GM10847 (cell line): Measurements from ENCODE around the gene SERTAD1.

ENCODE experiments used
- POLR2A ChIP-seq: IDR thresholded peaks from 2 replicates; pipeline ENCODE4 v1.6.1; 2011; ENCODE audit not compliant: insufficient read length; ENCODE audit errors: extremely low read depth

Gene SERTAD1

GRCh38 chr19:40457953-40458596, 32.3 kb upstream of the SERTAD1 start:
- TF ChIP-seq POLR2A: no peak

DNA sequence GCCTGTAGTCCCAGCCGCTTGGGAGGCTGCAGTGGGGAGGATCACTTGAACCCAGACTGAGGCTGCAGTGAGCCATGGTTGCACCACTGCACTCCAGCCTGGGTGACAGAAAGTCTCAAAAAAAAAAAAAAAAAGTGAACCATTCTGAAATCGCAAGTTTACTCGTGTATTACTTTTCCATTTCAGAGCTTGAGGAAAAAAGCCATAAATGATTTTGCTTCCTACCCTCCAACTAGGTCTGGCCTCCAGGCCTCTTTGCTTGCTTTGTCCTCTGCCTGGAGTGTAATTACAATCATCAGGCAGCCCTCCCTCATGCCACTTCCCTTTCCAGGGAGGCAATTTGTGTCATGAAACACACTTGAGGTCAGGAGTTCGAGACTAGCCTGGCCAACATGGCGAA, 31.3 kb upstream of the SERTAD1 start:
- TF ChIP-seq POLR2A: no peak

DNA sequence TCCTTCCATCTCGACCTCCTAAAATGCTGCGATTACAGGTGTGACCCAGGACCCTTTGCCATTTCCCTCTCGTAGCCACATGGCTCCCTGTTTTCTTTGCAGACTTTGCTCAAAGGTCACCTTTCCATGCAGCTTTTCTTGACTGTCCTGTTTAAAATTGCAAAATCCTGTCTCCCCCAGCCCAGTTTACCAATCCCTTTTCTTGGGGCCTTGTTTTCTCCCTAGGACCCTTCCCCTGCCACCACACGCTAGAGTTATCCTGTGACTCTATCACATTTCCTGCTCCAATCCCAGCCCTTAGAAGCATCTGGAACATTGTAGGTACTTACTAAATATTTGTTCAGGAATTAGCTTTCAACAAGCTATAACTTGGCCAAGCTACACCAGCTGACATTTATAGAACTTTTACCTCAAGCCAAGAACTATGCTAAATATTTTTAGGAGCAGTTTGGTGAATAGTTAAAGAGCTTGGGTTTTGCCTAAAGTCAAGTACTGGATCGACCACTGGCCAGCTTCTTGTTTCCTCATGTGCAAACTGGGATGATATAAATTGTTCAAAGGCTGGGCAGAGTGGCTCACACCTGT, 27.5 kb upstream of the SERTAD1 start:
- no peak for TF ChIP-seq POLR2A

GRCh38 chr19:40452016-40452415, 26.2 kb upstream of the SERTAD1 start:
- TF ChIP-seq POLR2A: no peak

DNA sequence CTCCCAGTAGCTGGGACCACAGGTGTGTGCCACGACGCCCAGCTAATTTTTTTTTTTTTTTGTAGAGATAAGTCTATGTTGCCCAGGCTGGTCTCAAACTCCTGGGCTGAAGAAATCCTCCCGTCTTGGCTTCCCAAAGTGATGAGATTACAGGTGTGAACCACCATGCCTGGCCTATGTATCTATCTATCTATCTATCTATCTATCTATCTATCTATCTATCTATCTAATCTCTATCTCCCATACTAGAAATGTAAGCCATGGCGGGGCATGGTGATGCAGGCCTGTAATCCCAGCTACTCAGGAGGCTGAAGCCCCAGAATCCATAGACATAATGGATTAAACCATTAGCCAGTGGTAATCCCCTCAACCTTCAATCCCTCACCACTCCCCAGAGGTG, 24.9 kb upstream of the SERTAD1 start:
- no peak for TF ChIP-seq POLR2A

GRCh38 chr19:40449506-40449905, 23.7 kb upstream of the SERTAD1 start:
- no peak for TF ChIP-seq POLR2A

DNA sequence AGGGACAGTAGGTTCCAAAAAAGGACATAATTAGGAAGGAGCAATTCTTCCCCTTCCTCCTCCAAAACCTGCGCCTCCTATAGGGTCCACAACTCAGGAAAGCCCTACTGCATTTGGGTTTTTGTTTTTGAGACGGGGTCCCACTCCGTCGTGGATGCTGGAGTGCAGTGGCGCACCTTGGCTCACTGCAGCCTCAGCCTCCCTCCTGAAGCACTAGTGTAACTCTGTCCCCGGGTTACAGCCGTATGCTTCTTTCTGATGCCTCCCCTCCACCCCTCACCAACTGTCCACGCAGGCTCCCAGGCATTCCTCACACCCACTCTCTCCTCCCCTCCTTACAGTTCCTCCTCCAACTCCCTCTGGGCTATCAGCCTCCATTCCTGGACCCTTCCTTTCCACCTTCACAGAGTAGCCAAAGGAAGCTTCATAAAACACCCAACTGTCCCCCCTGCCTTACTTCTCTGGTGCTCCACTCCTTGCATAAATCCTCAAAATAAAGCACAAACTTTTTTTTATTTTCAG, 20.5 kb upstream of the SERTAD1 start:
- TF ChIP-seq POLR2A: no peak

GRCh38 chr19:40445780-40446262, 20.0 kb upstream of the SERTAD1 start:
- TF ChIP-seq POLR2A: no peak

GRCh38 chr19:40444825-40445312, 19.1 kb upstream of the SERTAD1 start:
- TF ChIP-seq POLR2A: no peak

GRCh38 chr19:40444000-40444824, 18.4 kb upstream of the SERTAD1 start, which contains the start of gene SERTAD3:
TSS of gene SERTAD3 (minus strand) at chr19:40444335. CDS start at chr19:40442080, 2,255 bp downstream.
- TF ChIP-seq POLR2A: peak; percentile 79

DNA sequence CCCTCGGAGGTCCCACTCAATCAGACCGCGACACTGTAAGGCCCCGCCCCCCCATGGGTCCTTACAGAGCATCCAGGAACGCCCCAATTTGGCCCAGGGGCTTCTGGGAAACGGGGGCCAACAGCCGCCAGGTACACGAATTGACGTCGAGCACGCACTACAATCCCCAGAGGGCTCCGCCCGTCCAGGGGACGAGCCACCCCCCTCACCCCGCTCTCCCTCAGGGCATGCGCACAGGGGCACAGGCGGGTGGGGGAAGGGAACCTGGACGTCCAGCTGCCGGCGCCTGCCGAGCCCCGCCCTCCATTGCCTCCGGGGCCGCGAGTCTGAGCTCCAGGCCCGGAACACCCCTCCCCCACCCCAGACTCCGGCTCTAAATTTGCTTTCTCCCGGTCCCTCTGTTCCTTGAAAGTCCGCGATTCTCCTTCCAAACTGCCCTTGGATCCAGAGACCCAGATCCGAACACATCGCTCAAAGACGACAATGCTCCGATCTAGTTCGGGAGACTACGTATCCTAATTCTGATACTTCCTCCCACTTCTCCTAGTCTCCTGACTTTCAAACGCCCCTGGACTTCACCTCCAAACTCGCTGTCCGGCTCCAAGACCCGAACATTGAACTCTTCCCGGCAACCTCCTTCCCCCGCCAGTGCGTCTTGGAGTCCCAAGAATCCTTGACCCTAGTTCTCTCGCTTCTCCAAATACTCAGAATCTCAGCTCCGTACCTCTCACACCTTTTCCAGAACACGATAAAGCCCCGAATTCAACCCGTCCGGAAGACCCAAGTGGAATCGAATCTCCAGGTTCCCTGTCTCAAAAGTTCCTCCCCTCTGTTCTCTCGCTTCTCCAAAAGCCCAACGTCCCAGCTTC, 17.6 kb upstream of the SERTAD1 start:
- peak; percentile 29 for TF ChIP-seq POLR2A

- TF ChIP-seq POLR2A: no peak
These were observed 16.7 kb upstream of the SERTAD1 start for GRCh38 chr19:40442328-40443130.

- no peak for TF ChIP-seq POLR2A
These were observed 16.0 kb upstream of the SERTAD1 start for GRCh38 chr19:40441719-40442253.

DNA sequence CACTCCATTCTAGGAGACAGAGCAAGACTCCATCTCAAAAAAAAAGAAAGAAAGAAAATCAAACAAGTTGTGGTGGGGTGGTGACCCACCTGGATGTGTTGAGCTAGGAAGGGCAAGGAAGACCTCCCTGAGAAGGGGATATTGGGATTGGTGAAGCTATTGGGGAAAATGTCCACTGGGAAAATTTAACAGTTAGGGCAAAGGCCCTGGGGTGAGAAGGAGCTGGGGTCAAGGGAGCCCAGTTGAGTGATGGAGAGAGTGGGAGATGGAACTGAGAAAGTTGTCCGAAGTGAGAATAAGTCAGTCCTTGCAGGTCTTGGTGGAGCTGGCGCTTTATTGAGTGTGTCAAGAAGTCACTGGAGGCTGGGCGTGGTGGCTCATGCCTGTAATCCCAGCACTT, 12.5 kb upstream of the SERTAD1 start:
- TF ChIP-seq POLR2A: no peak
